22Rv1 (cell line): ENCODE measurements around the gene EMC10.

Experiments used
- H3K27ac ChIP-seq: fragments of 450-650 bp; 2 replicates; pipeline ENCODE4 v1.5.1; 2017
- CTCF ChIP-seq: fragments of 450-650 bp; IDR thresholded peaks from 2 replicates; pipeline ENCODE4 v1.5.1; 2017; ENCODE audit warnings: mild to moderate bottlenecking
- ZFX ChIP-seq: fragments of 450-650 bp; IDR thresholded peaks from 2 replicates; pipeline ENCODE4 v1.6.1; 2017; ENCODE audit warnings: antibody characterized with exemption, borderline replicate concordance

EMC10 gene

GRCh38 chr19:50531171-50531612, 54.9 kb downstream of the EMC10 start:
- H3K27ac ChIP-seq = no peak overlapping the region
- TF ChIP-seq ZFX (no peak), CTCF (no peak)

- H3K27ac ChIP-seq = no peak overlapping the region
- TF ChIP-seq CTCF (no peak), ZFX (no peak)
Observed at GRCh38 chr19:50532952-50533351, 56.6 kb downstream of the EMC10 start.

- no peak for TF ChIP-seq CTCF
- no peak for TF ChIP-seq ZFX
- no peak overlapping the region for H3K27ac ChIP-seq
Observed at GRCh38 chr19:50534478-50534877, 58.2 kb downstream of the EMC10 start.

- no peak overlapping the region for H3K27ac ChIP-seq
- TF ChIP-seq CTCF (no peak), ZFX (no peak)
Observed at GRCh38 chr19:50535672-50536187, 59.4 kb downstream of the EMC10 start.

GRCh38 chr19:50536662-50537305, 60.5 kb downstream of the EMC10 start:
- no peak for TF ChIP-seq CTCF
- TF ChIP-seq ZFX = no peak
- H3K27ac ChIP-seq = no peak overlapping the region

- no peak for TF ChIP-seq ZFX
- TF ChIP-seq CTCF = no peak
- no peak overlapping the region for H3K27ac ChIP-seq
Observed at GRCh38 chr19:50537306-50537685, 61.0 kb downstream of the EMC10 start.

- TF ChIP-seq CTCF (peak; percentile 97), ZFX (no peak)
- H3K27ac ChIP-seq = no peak overlapping the region
Observed at GRCh38 chr19:50537769-50538230, 61.5 kb downstream of the EMC10 start.
